HG03066 (cell line): ENCODE data around the gene ALDOA.
"Not testable (repeated sequence)": the region's sequence is repeated elsewhere in the genome, so short reads cannot be mapped to it uniquely, and the experiment has no call there.

Experiments
- ATAC-seq: cut with Tn5 transposase; IDR thresholded peaks from one replicate; pipeline ENCODE4 v1.9.1; 2021; ENCODE audit warnings: low read depth; ENCODE audit not compliant: unreplicated experiment

The ALDOA gene

DNA sequence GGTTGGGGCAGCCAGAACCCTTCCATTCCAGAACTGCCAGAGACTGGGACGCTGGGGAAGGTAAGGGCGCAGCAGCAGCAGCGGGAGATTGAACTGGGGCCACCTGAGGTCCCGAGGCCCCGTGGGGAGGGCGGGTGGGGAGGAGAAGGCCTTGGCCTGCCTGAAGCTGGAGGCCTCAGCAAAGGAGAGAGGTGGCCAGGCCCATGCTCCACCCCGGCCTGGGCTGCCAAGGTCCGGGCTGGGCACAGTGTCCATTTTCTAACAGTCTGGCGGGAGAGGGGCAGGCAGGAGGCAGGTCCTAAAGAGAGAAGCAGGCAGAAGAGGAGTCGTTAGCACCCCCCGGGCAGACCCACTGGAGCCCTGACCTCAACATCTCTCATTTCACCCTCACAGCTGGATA, 48.9 kb downstream of the ALDOA start:
- no peak for ATAC-seq

DNA sequence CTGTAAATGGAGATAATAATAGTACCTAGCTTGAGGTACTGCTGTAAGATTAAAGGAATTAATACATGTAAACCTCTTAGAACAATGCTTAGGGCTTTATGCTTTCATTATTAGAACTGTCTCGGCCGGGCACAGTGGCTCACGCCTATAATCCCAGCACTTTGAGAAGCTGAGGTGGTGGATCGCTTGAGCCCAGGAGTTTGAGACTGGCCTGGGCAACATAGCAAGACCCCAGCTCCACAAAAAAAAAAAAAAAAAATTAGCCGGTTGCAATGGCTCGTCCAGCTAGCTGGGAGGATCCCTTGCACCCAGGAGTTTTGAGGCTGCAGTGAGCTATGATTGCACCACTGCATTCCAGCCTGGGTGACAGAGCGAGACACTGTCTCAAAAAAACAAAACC, 49.3 kb downstream of the ALDOA start:
- not testable (repeated sequence) for ATAC-seq

DNA sequence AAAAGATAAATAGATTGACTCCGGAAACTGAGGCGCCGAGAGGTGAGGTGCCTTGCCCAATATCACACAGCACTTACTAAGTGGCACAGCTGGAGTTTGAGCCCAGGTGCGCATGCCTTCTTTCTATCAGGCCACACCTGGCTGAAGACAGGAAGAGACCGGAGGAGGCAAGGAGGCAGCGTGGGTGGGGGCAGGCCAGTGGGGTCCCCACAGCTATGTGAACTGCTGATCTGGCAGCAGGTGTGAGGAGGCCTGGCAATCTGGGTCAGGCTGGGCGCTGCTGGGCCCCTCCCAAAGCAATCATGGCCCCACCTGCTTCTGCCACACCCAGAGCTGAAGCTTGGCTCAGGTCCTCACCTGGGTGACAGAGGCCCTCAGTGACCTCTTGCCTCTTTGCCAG, 49.7 kb downstream of the ALDOA start:
- ATAC-seq = no peak

GRCh38 chr16:30116291-30117207, 51.0 kb downstream of the ALDOA start:
- ATAC-seq = no peak

DNA sequence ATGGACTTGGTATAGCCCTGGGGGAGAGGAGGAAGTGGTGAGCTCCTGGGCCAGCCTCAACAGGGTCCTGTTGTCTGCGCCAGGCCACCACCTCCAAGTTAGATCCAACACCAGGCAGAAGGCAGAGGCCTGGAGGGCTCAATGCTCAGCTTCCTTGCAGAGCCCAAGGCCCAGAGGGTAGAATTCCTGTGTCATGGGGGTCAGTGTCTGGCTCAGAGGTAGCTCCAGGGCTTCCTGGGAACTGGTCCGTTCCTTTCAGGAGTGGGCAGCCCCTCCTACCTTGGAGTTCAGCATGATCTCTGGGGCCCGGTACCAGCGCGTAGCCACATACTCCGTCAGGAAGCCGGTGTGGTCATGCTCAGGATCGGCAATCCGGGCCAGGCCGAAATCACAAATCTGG, 52.2 kb downstream of the ALDOA start:
- ATAC-seq = no peak

DNA sequence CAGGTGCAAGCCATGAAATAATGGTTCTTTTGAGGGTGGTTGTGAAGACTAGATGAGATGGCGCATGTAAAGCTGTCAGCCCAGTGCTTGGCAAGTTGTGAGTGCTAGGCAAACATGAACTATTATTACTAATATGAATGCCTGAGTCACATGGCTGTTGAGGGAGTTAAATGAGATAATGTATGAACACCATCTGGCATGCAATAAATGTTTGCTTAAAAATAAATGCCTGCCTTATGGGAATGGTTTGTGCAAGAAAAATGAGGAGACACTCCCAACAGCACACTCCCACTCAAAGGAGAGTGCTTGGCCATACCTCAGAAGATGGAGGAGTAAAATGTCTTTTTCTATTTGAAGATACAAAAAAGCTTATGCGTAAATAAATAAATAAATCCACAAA, 53.9 kb downstream of the ALDOA start:
- no peak for ATAC-seq
